Mesodermal cell (in vitro differentiated cells): ENCODE results near the gene HOTAIR.

Experiments
- H3K27ac ChIP-seq: 2 replicates; pipeline ENCODE4 v1.7.0; 2013; ENCODE audit warnings: mild to moderate bottlenecking, low read depth, low read length, moderate library complexity; ENCODE audit not compliant: severe bottlenecking
- H3K36me3 ChIP-seq: 2 replicates; pipeline ENCODE4 v1.7.1; 2013; ENCODE audit warnings: mild to moderate bottlenecking, low read length, moderate library complexity; ENCODE audit not compliant: control insufficient read depth, insufficient read depth
- H3K4me1 ChIP-seq: one replicate; pipeline ENCODE4 v1.7.1; 2013; ENCODE audit warnings: mild to moderate bottlenecking, low read length; ENCODE audit not compliant: insufficient read depth, control insufficient read depth, poor library complexity, severe bottlenecking
- H3K4me3 ChIP-seq: 2 replicates; pipeline ENCODE4 v1.7.0; 2013; ENCODE audit warnings: low read length, control low read depth, mild to moderate bottlenecking; ENCODE audit not compliant: insufficient read depth, poor library complexity, severe bottlenecking; ENCODE audit errors: extremely low read depth
- H3K9me3 ChIP-seq: 2 replicates; pipeline ENCODE4 v1.7.1; 2013; ENCODE audit warnings: mild to moderate bottlenecking, low read length, moderate library complexity; ENCODE audit not compliant: control insufficient read depth
- WGBS, 2 experiments: methylation state at CpG; one replicate each; pipeline ENCODE4 v1.1.5; 2013; ENCODE audit warnings: missing lambda C conversion rate in 2 of 2; ENCODE audit not compliant: insufficient coverage in 2 of 2; 5-methylcytosine and 5-hydroxymethylcytosine counted together

The HOTAIR gene

DNA sequence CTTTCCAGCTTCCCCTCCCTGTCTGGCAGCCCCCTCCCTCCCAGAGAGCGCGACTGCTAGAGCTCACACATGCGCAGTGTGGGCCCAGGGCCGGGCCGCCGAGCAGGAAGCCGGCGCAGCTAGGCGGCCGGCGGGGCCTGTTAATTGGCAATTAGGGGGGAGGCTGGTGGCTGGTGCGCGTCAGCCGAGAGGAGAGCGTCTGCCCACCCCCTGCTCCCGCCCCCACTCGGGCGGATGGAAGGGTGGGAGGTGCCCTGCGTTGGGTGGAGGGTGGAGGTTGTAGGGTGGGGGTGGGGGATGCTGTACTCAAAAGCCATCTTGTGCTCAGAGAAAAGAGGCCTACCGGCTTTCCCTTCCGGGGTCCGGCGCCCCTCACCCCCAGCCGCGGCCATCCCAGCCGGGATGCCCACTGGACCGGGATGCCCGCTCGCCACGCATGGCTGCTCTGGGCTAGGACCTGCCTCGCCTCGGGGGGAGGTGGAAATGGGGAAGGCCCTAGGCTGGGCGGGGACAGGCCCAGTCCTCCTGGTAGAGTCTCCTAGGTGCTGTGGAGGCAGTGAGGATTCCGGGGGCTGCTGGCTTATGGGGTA, 43.2 kb upstream of the HOTAIR start:
- H3K27ac ChIP-seq = peak overlapping the region; percentile 66
- peak overlapping the region; percentile 37 for H3K4me3 ChIP-seq
- peaks cover 14% of the 10 kb centered on the region for H3K4me1 ChIP-seq
- no peaks in the 10 kb centered on the region for H3K9me3 ChIP-seq
- 3% methylated on average over 8 to 18 of the region's 34 CpGs for WGBS, 2 experiments
- no peaks in the 10 kb centered on the region for H3K36me3 ChIP-seq

DNA sequence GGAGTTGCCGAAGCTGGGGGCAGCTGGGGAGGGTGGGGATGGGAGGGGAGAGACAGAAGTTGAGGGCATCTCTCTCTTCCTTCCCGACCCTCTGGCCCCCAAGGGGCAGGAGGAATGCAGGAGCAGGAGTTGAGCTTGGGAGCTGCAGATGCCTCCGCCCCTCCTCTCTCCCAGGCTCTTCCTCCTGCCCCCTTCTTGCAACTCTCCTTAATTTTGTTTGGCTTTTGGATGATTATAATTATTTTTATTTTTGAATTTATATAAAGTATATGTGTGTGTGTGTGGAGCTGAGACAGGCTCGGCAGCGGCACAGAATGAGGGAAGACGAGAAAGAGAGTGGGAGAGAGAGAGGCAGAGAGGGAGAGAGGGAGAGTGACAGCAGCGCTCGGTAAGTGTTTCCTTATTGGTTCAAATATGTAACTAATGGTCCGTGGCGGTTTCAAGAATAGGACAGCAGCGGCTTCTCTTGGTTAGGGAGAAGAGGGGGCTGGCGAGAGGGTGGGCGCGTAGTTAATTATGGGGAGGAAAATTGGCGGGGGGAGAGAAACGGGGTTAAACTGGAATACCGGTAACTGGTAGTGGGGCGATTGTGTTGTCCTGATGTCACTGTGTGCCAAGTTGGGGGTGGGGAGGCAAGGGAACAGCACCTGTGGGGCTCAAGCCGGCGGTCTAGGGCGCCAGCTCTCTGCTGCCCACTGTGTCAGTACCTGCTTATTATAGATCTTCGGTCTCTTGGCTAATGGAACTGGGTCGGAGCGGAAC, 42.5 kb upstream of the HOTAIR start:
- no peaks in the 10 kb centered on the region for H3K9me3 ChIP-seq
- 2 to 4% methylated on average over 15 to 17 of the region's 24 CpGs for WGBS, 2 experiments
- no peak overlapping the region for H3K27ac ChIP-seq

GRCh38 chr12:54016478-54016964, 41.8 kb upstream of the HOTAIR start:
- Histone ChIP-seq H3K9me3 (no peaks in the 10 kb centered on the region), H3K4me1 (peaks cover 18% of the 10 kb centered on the region), H3K4me3 (peak overlapping the region; percentile 37), H3K36me3 (no peaks in the 10 kb centered on the region), H3K27ac (no peak overlapping the region)
- WGBS, 2 experiments = 2 to 3% methylated on average over 14 to 16 of the region's 25 CpGs

More for the DNA sequence above, 42.5 kb upstream of the HOTAIR start:
- peaks cover 18% of the 10 kb centered on the region for H3K4me1 ChIP-seq
- no peaks in the 10 kb centered on the region for H3K36me3 ChIP-seq
- peak overlapping the region; percentile 37 for H3K4me3 ChIP-seq

- WGBS, 2 experiments = 0% methylated on average over 1 of the region's 3 CpGs; no CpG with 5 or more reads in 1 of the 2 experiments
- H3K27ac ChIP-seq = no peak overlapping the region
Measured at GRCh38 chr12:54016051-54016450, 41.3 kb upstream of the HOTAIR start.

GRCh38 chr12:54015018-54015931, 40.5 kb upstream of the HOTAIR start:
- WGBS, 2 experiments = 10 to 22% methylated on average over 6 to 20 of the region's 23 CpGs
- H3K4me3 ChIP-seq = no peak overlapping the region

More at GRCh38 chr12:54016051-54016450, 41.3 kb upstream of the HOTAIR start:
- Histone ChIP-seq H3K4me3 (no peak overlapping the region), H3K9me3 (no peaks in the 10 kb centered on the region), H3K4me1 (peaks cover 18% of the 10 kb centered on the region), H3K36me3 (no peaks in the 10 kb centered on the region)

GRCh38 chr12:54014377-54015017, 39.7 kb upstream of the HOTAIR start:
- WGBS, 2 experiments = 5 to 6% methylated on average over 13 to 28 of the region's 36 CpGs
- Histone ChIP-seq H3K4me3 (no peak overlapping the region), H3K36me3 (no peaks in the 10 kb centered on the region), H3K4me1 (peaks cover 15% of the 10 kb centered on the region), H3K9me3 (no peaks in the 10 kb centered on the region), H3K27ac (peak overlapping the region; percentile 59)

More at GRCh38 chr12:54015018-54015931, 40.5 kb upstream of the HOTAIR start:
- H3K27ac ChIP-seq = no peak overlapping the region
- peaks cover 15% of the 10 kb centered on the region for H3K4me1 ChIP-seq
- no peaks in the 10 kb centered on the region for H3K9me3 ChIP-seq
- H3K36me3 ChIP-seq = no peaks in the 10 kb centered on the region

- 0% methylated on average over 2 of the region's 6 CpGs for WGBS, 2 experiments
- no peak overlapping the region for H3K4me3 ChIP-seq
Measured at GRCh38 chr12:54012631-54013409, 38.1 kb upstream of the HOTAIR start.

GRCh38 chr12:54011665-54012532, 37.1 kb upstream of the HOTAIR start:
- WGBS, 2 experiments = no CpG with 5 or more reads among the region's 14 CpGs
- peaks cover 9% of the 10 kb centered on the region for H3K4me1 ChIP-seq
- H3K9me3 ChIP-seq = no peaks in the 10 kb centered on the region
- H3K36me3 ChIP-seq = no peaks in the 10 kb centered on the region
- no peak overlapping the region for H3K27ac ChIP-seq
- no peak overlapping the region for H3K4me3 ChIP-seq

More at GRCh38 chr12:54012631-54013409, 38.1 kb upstream of the HOTAIR start:
- peak overlapping the region; percentile 64 for H3K27ac ChIP-seq
- peaks cover 9% of the 10 kb centered on the region for H3K4me1 ChIP-seq
- no peaks in the 10 kb centered on the region for H3K9me3 ChIP-seq
- no peaks in the 10 kb centered on the region for H3K36me3 ChIP-seq
